IPS DF 19.7 (cell line): ENCODE data around the gene NCOA5.
"Not testable (repeated sequence)": the region's sequence is repeated elsewhere in the genome, so short reads cannot be mapped to it uniquely, and the experiment has no call there.

ENCODE experiments used
- DNase-seq: peaks from one replicate; pipeline ENCODE4 v3.0.0-alpha.2; 2013; ENCODE audit warnings: low read depth, low spot score

NCOA5 gene

DNA sequence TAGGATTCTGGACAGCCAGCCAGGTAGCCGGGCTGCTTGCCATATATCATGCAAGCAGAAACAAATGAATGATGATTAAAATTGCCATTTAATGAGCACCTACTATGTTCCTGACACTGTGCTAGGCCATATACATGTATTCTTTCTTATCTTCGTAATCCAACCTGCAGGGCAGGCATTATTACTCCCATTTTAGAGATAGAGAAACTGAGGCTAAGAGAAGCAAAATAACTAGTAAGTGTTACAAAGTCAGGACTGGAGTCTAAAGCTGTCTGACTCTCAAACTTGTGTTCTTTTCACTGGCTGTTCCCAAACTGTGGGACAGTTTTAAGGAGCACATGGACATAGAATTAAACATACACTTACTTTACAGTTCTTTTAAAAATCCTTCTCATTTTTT, 30.4 kb upstream of the NCOA5 start:
- no peak for DNase-seq

DNA sequence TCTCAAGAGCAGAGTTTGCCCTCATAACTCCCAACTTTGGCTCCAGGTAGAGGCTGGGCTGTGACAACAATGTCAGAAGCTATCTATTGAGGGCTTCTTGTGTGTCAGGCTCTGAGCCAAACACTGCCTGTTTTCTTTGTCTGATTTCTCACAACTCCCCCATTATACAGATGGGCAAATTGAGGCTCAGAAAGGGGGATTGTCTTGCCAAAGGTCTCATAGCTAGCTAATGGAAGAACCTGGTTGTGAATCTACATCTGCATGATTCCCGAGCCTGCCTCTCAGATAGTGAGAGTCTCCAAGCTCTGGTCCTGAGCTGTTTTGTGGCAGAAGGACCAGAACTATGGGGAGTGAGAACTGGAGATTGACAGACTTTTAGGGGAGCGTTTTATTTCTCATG, 29.8 kb upstream of the NCOA5 start:
- DNase-seq, result no peak

GRCh38 chr20:46119028-46119546, 29.3 kb upstream of the NCOA5 start:
- DNase-seq, result no peak

GRCh38 chr20:46118481-46119020, 28.8 kb upstream of the NCOA5 start:
- no peak for DNase-seq

- no peak for DNase-seq
These were observed 28.1 kb upstream of the NCOA5 start, which contains the start of gene CD40 for GRCh38 chr20:46117704-46118467. TSS of gene CD40 (plus strand) at chr20:46118314. CDS start at chr20:46118344, 30 bp downstream.

- DNase-seq, result no peak
These were observed 24.7 kb upstream of the NCOA5 start for GRCh38 chr20:46114449-46114848.

DNA sequence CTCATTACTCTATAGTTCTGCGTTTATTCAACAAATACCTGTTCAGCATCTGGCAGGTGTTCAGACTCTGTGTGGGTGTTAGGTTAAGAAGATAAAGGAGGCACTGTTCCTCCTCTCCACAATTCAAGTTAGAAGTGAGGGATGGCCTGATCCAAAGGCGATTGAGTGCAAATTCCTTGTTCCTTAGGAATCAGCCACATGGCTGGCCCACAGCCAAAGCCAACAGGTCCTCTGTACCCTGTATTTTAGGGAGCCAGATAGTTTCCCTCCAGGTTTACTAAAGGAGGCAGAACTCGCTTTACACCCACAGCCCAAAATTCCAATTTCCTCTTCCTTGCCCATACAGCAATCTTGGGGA, 23.3 kb upstream of the NCOA5 start:
- no peak for DNase-seq

GRCh38 chr20:46112430-46113112, 22.8 kb upstream of the NCOA5 start:
- DNase-seq, result no peak

- DNase-seq, result no peak
These were observed 22.1 kb upstream of the NCOA5 start for GRCh38 chr20:46111836-46112212.

DNA sequence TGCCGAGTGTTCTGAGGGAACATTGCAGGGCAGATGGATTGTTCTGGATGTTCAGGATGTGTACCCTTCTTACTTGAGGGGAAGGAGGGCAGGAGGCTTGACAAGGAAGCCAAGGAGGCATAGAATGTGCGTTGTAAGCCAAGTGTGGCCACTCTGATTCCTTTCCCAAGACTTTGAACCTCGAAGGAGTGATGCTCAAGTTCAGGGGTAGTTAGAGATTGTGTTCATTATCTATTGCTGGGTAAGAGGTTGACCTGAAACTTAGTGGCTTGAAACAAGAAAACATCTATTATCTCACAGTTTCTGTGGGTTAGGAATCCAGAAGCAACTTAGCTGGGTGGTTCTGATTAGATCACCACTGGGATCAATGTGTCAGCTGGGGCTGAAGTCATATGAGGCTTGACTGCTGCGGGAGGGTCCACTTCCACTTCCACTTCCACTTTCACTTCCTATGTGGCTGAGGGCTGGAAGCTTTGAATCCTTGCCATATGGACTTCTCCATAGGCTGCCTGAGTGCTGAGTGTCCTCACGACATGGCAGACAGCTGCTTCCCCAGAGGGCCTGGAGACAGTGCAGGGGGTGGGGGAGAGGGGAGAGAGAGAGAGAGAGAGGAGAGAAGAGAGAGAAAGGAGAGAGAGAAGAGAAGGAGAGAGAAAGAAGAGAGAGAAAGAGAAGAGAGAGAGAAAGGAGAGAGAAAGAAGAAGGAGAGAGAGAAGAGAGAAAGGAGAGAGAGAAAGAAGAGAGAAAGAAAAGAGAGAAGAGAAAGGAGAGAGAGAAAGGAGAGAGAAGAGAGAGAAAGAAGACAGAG, 21.5 kb upstream of the NCOA5 start:
- DNase-seq, result no peak

- DNase-seq, result no peak
These were observed 19.2 kb upstream of the NCOA5 start for GRCh38 chr20:46108976-46109375.

DNA sequence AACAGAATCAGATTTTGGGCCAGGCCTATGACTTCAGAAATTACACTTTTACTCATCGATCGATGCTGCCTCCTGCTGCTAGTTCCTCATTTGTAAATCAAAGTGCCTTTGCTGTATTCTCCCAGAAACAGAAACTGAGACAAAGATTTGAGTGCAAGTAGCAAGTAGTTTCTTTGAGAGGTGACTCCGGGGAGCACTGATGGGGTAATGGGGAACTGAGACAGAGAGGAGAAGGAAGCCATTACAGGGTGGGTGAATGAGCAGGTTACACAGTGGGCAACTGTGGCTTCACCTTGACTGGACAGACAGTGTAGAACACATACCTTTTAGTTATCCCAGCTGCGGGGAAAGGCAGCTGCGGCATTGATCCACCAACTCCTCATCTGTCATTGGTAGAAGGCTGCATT, 18.7 kb upstream of the NCOA5 start:
- DNase-seq, result no peak

DNA sequence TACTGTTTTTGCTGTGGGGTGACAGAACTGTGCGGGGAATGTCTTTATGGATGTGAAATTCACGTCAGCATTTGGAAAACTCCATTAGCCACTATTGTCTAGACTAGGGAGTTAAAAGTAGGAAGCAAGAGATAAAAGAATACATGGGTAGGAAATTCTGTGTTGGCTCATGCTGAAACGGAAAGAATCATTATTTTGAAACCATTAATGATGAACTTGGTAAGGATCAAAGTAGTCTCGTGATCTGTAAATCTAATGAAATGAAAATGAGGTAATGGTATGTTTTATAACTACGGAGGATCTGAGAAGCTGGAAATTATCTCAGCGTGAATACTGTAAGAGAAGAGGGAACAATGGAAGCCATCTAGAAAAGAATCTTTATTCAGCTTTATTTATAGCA, 17.3 kb upstream of the NCOA5 start:
- DNase-seq, result no peak

GRCh38 chr20:46104262-46104661, 14.5 kb upstream of the NCOA5 start:
- DNase-seq, result no peak

DNA sequence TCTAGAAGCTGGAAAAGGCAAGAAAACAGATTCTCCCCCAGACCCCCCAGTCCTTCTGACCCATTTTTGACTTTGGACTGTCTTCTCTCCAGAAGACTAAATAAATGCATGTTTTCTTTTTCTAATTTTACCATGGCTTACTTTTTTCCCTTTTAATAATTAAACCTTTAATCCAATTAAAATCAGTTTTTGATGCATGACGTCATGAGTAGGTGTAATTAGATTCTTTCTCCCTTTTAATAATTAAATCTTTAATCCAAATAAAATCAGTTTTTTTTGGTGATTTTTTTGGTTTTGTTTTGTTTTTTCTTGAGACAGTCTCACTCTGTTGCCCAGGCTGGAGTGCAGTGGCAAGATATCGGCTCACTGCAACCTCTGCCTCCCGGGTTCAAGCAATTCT, 13.2 kb upstream of the NCOA5 start:
- DNase-seq, result no peak

- DNase-seq, result no peak
These were observed 12.2 kb upstream of the NCOA5 start for GRCh38 chr20:46101957-46102356.

GRCh38 chr20:46100988-46101387, 11.2 kb upstream of the NCOA5 start:
- no peak for DNase-seq

DNA sequence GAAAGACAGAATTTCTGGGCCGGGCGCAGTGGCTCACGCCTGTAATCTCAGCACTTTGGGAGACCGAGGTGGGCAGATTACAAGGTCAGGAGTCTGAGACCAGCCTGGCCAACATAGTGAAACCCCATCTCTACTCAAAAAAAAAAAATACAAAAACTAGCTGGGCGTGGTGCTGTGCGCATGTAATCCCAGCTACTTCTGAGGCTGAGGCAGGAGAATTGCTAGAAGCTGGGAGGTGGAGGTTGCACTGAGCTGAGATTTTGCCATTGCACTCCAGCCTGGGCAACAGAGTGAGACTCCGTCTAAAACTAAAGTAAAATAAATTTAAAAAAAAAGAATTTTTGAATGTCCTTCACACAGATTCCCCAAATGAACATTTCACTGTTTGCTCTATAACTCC, 10.7 kb upstream of the NCOA5 start:
- not testable (repeated sequence) for DNase-seq

DNA sequence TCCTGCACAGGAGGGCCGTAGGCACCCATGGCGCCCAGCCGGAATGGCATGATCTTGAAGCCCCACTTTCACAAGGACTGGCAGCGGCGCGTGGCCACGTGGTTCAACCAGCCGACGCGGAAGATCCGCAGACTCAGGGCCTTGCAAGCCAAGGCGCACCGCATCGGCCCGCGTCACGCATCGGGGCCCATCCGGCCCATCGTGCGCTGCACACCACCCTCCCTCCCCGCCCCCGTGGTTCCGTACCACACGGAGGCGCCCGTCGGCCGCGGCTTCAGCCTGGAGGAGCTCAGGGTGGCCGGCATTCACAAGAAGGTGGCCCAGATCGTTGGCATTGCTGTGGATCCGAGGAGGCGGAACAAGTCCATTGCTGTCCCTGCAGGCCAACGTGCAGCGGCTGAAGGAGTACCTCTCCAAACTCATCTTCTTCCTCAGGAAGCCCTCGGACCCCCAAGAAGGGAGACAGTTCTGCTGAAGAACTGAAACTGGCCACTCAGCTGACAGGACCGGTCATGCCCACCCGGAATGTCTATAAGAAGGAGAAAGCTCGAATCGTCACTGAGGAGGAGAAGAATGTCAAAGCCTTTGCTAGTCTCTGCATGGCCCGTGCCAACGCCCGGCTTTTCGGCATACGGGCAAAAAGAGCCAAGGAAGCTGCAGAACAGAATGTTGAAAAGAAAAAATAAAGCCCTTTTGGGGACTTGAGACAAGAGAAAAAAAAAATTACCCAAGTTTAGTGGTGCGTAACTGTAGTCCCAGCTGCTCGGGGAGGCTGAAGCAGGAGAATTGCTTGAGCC, 9.9 kb upstream of the NCOA5 start:
- DNase-seq, result no peak

GRCh38 chr20:46093531-46093930, 3.8 kb upstream of the NCOA5 start:
- no peak for DNase-seq
